HEK293 (cell line): Measurements from ENCODE around the gene MRPL18.

Experiments
- GLI2 ChIP-seq: fragments of 450-650 bp; formaldehyde crosslinking; IDR thresholded peaks from 2 replicates; pipeline ENCODE4; 2017; ENCODE audit warnings: missing biosample characterization, missing genetic modification characterization, low read depth, borderline replicate concordance
- GLIS1 ChIP-seq: fragments of 450-650 bp; formaldehyde crosslinking; IDR thresholded peaks from 2 replicates; pipeline ENCODE4 v1.5.1; 2016; ENCODE audit warnings: missing biosample characterization, missing genetic modification characterization
- HIC1 ChIP-seq: fragments of 450-650 bp; formaldehyde crosslinking; IDR thresholded peaks from 2 replicates; pipeline ENCODE4 v1.5.1; 2016; ENCODE audit warnings: missing biosample characterization, missing genetic modification characterization
- OSR2 ChIP-seq: fragments of 450-650 bp; formaldehyde crosslinking; IDR thresholded peaks from 2 replicates; pipeline ENCODE4 v1.5.1; 2016; ENCODE audit warnings: missing biosample characterization, missing genetic modification characterization
- PRDM4 ChIP-seq: fragments of 450-650 bp; formaldehyde crosslinking; IDR thresholded peaks from 2 replicates; pipeline ENCODE4 v1.5.1; 2017; ENCODE audit warnings: missing biosample characterization, missing genetic modification characterization
- SALL2 ChIP-seq: fragments of 450-650 bp; formaldehyde crosslinking; IDR thresholded peaks from 2 replicates; pipeline ENCODE4 v1.5.0; 2017; ENCODE audit warnings: missing biosample characterization, mild to moderate bottlenecking, missing genetic modification characterization, borderline replicate concordance
- SCRT2 ChIP-seq: fragments of 450-650 bp; formaldehyde crosslinking; IDR thresholded peaks from 2 replicates; pipeline ENCODE4 v1.5.1; 2016; ENCODE audit warnings: missing biosample characterization, missing genetic modification characterization
- TCF7L2 ChIP-seq: IDR thresholded peaks from 2 replicates; pipeline ENCODE4 v1.6.1; 2011; ENCODE audit warnings: low read depth, mild to moderate bottlenecking, inconsistent platforms, low read length, moderate library complexity, borderline replicate concordance
- ZBTB21 ChIP-seq: fragments of 450-650 bp; formaldehyde crosslinking; IDR thresholded peaks from 2 replicates; pipeline ENCODE4 v1.5.1; 2017; ENCODE audit warnings: missing biosample characterization, missing genetic modification characterization
- ZFP3 ChIP-seq: fragments of 450-650 bp; formaldehyde crosslinking; IDR thresholded peaks from 2 replicates; pipeline ENCODE4 v1.5.1; 2016; ENCODE audit warnings: low read depth, missing biosample characterization, missing genetic modification characterization
- ZNF133 ChIP-seq: fragments of 450-650 bp; formaldehyde crosslinking; IDR thresholded peaks from 2 replicates; pipeline ENCODE4 v1.5.1; 2016; ENCODE audit warnings: missing biosample characterization, missing genetic modification characterization
- ZNF157 ChIP-seq: fragments of 450-650 bp; formaldehyde crosslinking; IDR thresholded peaks from 2 replicates; pipeline ENCODE4 v1.5.1; 2016; ENCODE audit warnings: missing biosample characterization, missing genetic modification characterization
- ZNF16 ChIP-seq: fragments of 450-650 bp; formaldehyde crosslinking; IDR thresholded peaks from 2 replicates; pipeline ENCODE4 v1.5.1; 2016; ENCODE audit warnings: low read depth, missing biosample characterization, missing genetic modification characterization
- ZNF175 ChIP-seq: fragments of 450-650 bp; formaldehyde crosslinking; IDR thresholded peaks from 2 replicates; pipeline ENCODE4 v1.5.1; 2016; ENCODE audit warnings: missing biosample characterization, missing genetic modification characterization
- ZNF211 ChIP-seq: fragments of 450-650 bp; formaldehyde crosslinking; IDR thresholded peaks from 2 replicates; pipeline ENCODE4 v1.5.1; 2016; ENCODE audit warnings: low read depth, missing biosample characterization, missing genetic modification characterization
- ZNF280C ChIP-seq: fragments of 450-650 bp; formaldehyde crosslinking; IDR thresholded peaks from 2 replicates; pipeline ENCODE4 v1.5.1; 2016; ENCODE audit warnings: missing biosample characterization, missing genetic modification characterization
- ZNF335 ChIP-seq: fragments of 450-650 bp; formaldehyde crosslinking; conservative IDR thresholded peaks from 2 replicates; pipeline ENCODE4 v1.5.1; 2016; ENCODE audit warnings: missing biosample characterization, missing genetic modification characterization
- ZNF423 ChIP-seq: fragments of 450-650 bp; formaldehyde crosslinking; IDR thresholded peaks from 2 replicates; pipeline ENCODE4 v1.5.1; 2016; ENCODE audit warnings: missing biosample characterization, missing genetic modification characterization
- ZNF48 ChIP-seq: fragments of 450-650 bp; formaldehyde crosslinking; IDR thresholded peaks from 2 replicates; pipeline ENCODE4 v1.5.1; 2016; ENCODE audit warnings: missing biosample characterization, missing genetic modification characterization
- ZNF513 ChIP-seq: fragments of 450-650 bp; IDR thresholded peaks from 2 replicates; pipeline ENCODE4 v1.5.1; 2018; ENCODE audit warnings: missing biosample characterization, missing genetic modification characterization
- ZNF529 ChIP-seq: fragments of 450-650 bp; formaldehyde crosslinking; IDR thresholded peaks from 2 replicates; pipeline ENCODE4 v1.5.1; 2017; ENCODE audit warnings: missing genetic modification characterization, missing biosample characterization; ENCODE audit not compliant: insufficient replicate concordance
- ZNF654 ChIP-seq: fragments of 450-650 bp; formaldehyde crosslinking; IDR thresholded peaks from 2 replicates; pipeline ENCODE4 v1.5.1; 2016; ENCODE audit warnings: low read depth, missing biosample characterization, missing genetic modification characterization
- ZNF660 ChIP-seq: fragments of 450-650 bp; IDR thresholded peaks from 2 replicates; pipeline ENCODE4 v1.5.1; 2018; ENCODE audit warnings: missing biosample characterization, mild to moderate bottlenecking, missing genetic modification characterization
- ZNF701 ChIP-seq: fragments of 450-650 bp; formaldehyde crosslinking; IDR thresholded peaks from 2 replicates; pipeline ENCODE4 v1.5.1; 2016; ENCODE audit warnings: missing biosample characterization, missing genetic modification characterization
- ZNF747 ChIP-seq: fragments of 450-650 bp; formaldehyde crosslinking; IDR thresholded peaks from 2 replicates; pipeline ENCODE4 v1.5.1; 2016; ENCODE audit warnings: missing biosample characterization, missing genetic modification characterization
- ZNF768 ChIP-seq: fragments of 450-650 bp; formaldehyde crosslinking; IDR thresholded peaks from 2 replicates; pipeline ENCODE4 v1.5.1; 2018; ENCODE audit warnings: missing biosample characterization, mild to moderate bottlenecking, missing genetic modification characterization
- TF ChIP-seq, protein P1 (sequence below): IDR thresholded peaks from 2 replicates; pipeline ENCODE4 v1.6.1; 2011; ENCODE audit warnings: mild to moderate bottlenecking, low read depth, low read length, borderline replicate concordance
- TF ChIP-seq, protein P2 (sequence below): fragments of 450-650 bp; formaldehyde crosslinking; IDR thresholded peaks from 2 replicates; pipeline ENCODE4 v1.5.1; 2016; ENCODE audit warnings: missing biosample characterization, missing genetic modification characterization
- TF ChIP-seq, protein P3 (sequence below): fragments of 450-650 bp; formaldehyde crosslinking; IDR thresholded peaks from 2 replicates; pipeline ENCODE4 v1.5.1; 2016; ENCODE audit warnings: missing biosample characterization, missing genetic modification characterization

The MRPL18 gene

DNA sequence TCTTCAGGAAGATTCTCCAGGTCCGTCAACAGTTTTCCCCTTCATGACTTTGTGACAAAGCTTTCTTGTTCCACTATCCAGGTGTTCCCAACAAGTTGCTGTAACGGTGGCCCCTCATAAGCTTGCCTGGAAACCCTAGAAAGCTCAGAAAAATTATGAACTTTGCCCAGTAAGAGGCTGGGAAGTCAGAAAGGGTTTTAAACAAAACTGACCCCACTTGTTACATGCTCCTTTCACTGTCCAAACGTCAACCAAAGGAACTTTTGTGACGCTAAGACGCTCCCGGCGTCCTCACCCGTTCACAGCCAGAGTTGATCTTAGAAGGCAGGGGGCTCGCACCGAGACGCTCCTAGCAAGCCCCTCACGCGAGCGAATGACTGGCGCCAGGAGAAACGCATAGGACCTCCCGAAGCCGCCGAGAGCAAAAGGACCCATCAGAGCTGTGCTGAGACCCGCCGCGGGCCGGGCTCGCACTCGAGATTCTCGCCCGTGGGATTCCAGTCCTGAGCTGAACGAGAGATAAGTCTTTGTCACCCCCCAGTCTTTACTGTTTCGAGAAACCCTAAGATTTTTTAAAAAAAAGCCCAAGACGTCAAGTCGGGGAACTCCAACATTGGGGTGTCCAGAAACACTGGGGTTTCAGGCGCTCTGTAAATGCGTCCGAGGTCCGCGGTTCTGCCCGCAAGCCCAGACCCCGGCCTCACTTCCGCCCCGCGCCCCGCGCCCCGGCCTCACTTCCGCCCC, 29.0 kb upstream of the MRPL18 start (continued):
- no peak for TF ChIP-seq ZNF654 (tag by site-specific recombination)
- no peak for TF ChIP-seq ZNF16 (tag by site-specific recombination)
- TF ChIP-seq HIC1, result no peak
- TF ChIP-seq ZNF701 (tag by site-specific recombination), result no peak
- no peak for TF ChIP-seq GLIS1 (tag by site-specific recombination)
- TF ChIP-seq ZNF513 (tag by site-specific recombination), result no peak
- peak; percentile 97 for TF ChIP-seq ZNF335
- no peak for TF ChIP-seq SALL2
- no peak for TF ChIP-seq ZNF747 (tag by site-specific recombination)
- no peak for TF ChIP-seq ZNF157 (tag by site-specific recombination)
- TF ChIP-seq ZNF133 (tag by site-specific recombination), result no peak
- no peak for TF ChIP-seq OSR2 (tag by site-specific recombination)
- TF ChIP-seq ZFP3, result no peak
- TF ChIP-seq, protein P1, sequence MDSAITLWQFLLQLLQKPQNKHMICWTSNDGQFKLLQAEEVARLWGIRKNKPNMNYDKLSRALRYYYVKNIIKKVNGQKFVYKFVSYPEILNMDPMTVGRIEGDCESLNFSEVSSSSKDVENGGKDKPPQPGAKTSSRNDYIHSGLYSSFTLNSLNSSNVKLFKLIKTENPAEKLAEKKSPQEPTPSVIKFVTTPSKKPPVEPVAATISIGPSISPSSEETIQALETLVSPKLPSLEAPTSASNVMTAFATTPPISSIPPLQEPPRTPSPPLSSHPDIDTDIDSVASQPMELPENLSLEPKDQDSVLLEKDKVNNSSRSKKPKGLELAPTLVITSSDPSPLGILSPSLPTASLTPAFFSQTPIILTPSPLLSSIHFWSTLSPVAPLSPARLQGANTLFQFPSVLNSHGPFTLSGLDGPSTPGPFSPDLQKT, result no peak
- TF ChIP-seq ZNF768 (tag by site-specific recombination), result no peak
- TF ChIP-seq TCF7L2, result no peak
- TF ChIP-seq ZNF280C (tag by site-specific recombination), result no peak
- TF ChIP-seq, protein P2, sequence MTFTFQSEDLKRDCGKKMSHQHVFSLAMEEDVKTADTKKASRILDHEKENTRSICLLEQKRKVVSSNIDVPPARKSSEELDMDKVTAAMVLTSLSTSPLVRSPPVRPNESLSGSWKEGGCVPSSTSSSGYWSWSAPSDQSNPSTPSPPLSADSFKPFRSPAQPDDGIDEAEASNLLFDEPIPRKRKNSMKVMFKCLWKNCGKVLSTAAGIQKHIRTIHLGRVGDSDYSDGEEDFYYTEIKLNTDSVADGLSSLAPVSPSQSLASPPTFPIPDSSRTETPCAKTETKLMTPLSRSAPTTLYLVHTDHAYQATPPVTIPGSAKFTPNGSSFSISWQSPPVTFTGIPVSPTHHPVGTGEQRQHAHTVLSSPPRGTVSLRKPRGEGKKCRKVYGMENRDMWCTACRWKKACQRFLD (tag by site-specific recombination), result no peak
- no peak for TF ChIP-seq PRDM4 (tag by site-specific recombination)
- peak; percentile 74 for TF ChIP-seq SCRT2 (tag by site-specific recombination)
- TF ChIP-seq, protein P3, sequence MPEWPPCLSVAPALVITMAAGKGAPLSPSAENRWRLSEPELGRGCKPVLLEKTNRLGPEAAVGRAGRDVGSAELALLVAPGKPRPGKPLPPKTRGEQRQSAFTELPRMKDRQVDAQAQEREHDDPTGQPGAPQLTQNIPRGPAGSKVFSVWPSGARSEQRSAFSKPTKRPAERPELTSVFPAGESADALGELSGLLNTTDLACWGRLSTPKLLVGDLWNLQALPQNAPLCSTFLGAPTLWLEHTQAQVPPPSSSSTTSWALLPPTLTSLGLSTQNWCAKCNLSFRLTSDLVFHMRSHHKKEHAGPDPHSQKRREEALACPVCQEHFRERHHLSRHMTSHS (tag by site-specific recombination), result no peak
- TF ChIP-seq ZNF48 (tag by site-specific recombination), result no peak
- no peak for TF ChIP-seq GLI2 (tag by site-specific recombination)
- TF ChIP-seq ZBTB21 (tag by site-specific recombination), result no peak
- TF ChIP-seq ZNF529, result no peak
- no peak for TF ChIP-seq ZNF423 (tag by site-specific recombination)
- no peak for TF ChIP-seq ZNF211
- TF ChIP-seq ZNF660, result peak; percentile 8; the same call in 1 of the 2 replicates
- TF ChIP-seq ZNF175, result no peak
